ENCODE results near the gene SOWAHA.
A peak's percentile ranks its signal among the peaks of the same experiment; 100 is the strongest.

Gene SOWAHA

DNA sequence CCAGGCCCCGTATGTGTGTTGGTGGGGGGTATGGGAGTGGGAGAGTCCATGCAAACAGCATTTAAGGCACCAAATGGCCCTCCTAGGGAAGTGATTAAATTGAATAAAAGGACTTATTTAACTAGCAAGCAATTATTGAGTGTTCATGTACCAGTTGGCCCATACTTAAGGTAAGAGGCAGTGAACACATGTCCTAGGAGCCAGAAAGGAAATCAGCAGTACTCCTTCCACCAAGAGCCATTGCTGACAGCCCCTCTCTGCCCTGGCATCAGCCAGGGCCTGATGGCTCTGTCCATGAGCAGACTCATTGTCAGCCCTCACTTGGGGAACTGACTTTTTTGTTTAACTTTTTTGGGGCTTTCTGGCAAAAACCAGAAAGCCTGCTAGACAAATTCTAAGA is 27.8 kb downstream of the SOWAHA start:
- peak overlapping the region; percentile 98 for H3K27ac ChIP-seq
- TF ChIP-seq, protein P1, sequence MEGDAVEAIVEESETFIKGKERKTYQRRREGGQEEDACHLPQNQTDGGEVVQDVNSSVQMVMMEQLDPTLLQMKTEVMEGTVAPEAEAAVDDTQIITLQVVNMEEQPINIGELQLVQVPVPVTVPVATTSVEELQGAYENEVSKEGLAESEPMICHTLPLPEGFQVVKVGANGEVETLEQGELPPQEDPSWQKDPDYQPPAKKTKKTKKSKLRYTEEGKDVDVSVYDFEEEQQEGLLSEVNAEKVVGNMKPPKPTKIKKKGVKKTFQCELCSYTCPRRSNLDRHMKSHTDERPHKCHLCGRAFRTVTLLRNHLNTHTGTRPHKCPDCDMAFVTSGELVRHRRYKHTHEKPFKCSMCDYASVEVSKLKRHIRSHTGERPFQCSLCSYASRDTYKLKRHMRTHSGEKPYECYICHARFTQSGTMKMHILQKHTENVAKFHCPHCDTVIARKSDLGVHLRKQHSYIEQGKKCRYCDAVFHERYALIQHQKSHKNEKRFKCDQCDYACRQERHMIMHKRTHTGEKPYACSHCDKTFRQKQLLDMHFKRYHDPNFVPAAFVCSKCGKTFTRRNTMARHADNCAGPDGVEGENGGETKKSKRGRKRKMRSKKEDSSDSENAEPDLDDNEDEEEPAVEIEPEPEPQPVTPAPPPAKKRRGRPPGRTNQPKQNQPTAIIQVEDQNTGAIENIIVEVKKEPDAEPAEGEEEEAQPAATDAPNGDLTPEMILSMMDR (conservative IDR thresholded peaks at IDR 0.05): no peak

DNA sequence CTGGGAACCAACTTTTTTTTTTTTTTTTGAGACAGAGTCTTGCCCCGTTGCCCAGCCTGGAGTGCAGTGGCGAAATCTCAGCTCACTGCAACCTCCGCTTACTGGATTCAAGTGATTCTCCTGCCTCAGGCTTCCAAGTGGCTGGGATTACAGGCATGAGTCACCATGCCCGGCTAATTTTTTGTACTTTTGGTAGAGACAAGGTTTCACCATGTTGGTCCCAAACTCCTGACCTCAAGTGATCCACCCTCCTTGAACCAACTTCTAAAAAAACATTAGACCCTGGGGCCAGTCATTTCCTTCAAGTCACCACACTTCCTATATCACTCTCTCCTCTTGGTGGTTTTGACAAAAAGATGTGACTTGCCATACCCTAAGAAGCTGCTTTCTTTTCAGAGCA is 28.2 kb downstream of the SOWAHA start:
- H3K27ac ChIP-seq: peak overlapping the region; percentile 98
- TF ChIP-seq, protein P1 (conservative IDR thresholded peaks at IDR 0.05): no peak

DNA sequence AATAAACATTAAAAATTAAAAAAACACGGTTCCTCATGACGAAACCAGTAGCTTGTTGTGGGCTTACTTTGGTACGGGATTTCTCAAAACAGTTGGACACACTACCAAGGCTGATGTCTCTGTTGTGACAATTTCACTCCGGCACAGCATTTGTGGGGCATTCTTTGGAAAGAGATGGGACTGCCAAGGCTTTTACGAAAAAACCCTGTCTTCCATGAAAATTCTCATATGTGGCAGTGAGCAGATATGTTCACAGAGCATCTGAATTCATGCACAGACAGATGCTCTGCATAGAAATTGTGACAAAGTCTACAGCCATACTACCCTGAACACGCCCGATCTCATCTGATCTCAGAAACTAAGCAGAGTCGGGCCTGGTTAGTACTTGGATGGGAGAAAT is 35.2 kb downstream of the SOWAHA start:
- H3K27ac ChIP-seq: peak overlapping the region; percentile 57
- TF ChIP-seq, protein P1 (conservative IDR thresholded peaks at IDR 0.05): no peak

DNA sequence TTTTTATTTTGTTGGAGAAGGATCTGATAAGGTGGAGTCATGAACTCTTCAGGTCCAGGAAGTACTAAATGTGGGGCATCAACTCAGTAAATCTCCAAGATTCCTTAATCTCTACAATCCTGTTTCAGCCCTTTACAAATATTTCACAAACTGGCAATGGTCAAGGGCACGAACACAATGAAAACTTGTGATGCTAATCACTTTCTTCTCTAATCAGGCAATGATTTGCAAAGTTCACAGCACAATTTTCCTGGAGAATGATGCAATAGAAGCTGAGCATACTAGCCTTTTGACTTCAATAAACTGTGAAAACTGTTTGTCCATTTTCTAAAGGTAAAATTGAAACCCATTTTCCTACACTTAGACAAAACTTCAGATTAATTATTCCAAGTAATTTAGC is 36.2 kb downstream of the SOWAHA start:
- H3K27ac ChIP-seq: peak overlapping the region; percentile 57

DNA sequence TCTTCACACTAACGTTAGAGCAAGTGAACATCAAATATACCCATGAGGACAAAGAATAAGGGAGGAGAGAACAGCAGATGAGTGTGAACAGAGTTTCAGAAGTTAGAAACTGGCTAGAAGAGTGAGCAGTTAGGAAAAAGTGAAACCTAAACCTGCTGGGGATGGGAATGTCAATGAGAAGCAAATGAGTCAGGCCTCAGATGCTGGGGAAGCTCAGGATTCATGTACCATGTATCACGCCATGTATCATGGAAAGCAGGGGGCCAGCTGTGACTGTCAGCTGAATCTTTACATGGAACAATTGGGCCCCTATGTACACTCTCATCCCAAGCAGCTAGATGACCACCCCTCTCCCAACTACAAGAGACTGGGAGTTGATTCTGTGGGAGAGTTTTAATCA is 37.0 kb downstream of the SOWAHA start:
- peak overlapping the region; percentile 57 for H3K27ac ChIP-seq
- TF ChIP-seq, protein P1 (conservative IDR thresholded peaks at IDR 0.05): no peak

More for the DNA sequence above, 36.2 kb downstream of the SOWAHA start:
- TF ChIP-seq, protein P1 (conservative IDR thresholded peaks at IDR 0.05): no peak

DNA sequence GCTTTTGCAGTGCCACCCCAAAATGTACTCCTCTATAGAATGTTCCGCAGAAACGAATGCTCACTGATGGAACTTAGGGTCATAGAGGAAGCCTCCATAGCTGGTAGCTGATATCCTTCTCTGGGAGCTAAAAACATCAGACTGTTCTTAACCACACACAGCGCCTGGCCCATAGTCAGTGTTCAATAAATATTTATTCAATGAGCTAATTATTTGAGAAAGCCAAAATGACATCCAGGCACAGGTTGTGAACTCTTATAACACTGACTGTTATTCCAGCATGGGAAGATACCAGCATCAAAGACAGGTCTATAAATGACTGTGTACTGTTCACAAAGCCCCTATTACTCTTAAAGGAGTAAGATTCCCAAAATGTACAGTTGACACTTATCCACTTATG is 40.2 kb downstream of the SOWAHA start:
- TF ChIP-seq, protein P1 (conservative IDR thresholded peaks at IDR 0.05): no peak
- H3K27ac ChIP-seq: peak overlapping the region; percentile 75

DNA sequence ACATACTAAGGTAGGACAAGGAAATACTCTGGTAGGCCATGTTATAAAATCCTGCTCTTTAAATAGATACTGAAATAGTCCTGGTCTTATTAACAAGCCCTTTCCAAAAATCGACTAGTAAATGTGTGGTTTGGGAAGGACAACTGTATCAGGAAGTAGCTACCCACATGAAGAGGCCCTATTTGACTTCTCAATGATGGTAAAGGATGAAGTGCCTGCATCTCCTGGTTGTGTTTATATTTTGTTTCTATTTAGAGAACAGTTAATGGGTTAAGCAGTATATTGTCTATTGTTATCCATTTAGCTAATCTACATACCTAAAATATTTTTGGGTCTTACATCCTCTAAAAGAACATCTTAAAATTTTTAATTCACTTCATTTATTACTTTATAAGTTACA is 40.7 kb downstream of the SOWAHA start:
- peak overlapping the region; percentile 75 for H3K27ac ChIP-seq
- TF ChIP-seq, protein P1 (conservative IDR thresholded peaks at IDR 0.05): no peak

DNA sequence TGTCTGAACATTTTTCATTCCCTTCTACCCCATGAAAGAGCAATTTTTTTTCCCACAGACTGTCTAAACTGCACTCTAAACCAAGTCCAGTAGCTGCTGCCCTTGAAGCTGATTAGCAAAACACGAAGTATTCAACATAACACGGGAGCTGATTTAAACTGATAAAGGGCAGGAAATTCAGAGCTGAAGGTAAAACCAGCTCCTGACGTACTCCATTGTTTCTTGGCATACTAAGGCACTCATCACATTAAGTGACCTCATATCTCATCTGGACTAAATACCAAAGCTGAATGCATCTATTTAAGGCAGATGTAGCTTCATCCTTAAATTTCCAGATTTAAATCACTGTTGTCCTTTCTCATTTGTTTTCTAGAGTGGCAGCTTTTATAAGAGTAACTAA is 41.2 kb downstream of the SOWAHA start:
- TF ChIP-seq, protein P1 (conservative IDR thresholded peaks at IDR 0.05): no peak
- H3K27ac ChIP-seq: peak overlapping the region; percentile 75

DNA sequence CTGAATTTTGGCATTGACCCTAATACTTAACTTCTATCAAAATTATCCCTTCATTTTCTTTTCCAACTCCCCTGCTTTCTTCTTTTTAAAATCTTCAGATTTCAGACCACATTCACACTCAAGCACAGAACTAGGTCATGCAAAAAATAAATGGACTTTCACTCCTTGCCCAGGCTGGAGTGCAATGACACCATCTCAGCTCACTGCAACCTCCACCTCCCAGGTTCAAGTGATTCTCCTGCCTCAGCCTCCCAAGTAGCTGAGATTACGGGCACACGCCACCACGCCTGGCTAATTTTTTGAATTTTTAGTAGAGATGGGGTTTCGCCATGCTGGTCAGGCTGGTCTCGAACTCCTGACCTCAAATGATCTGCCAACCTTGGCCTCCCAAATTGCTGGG is 41.9 kb downstream of the SOWAHA start:
- H3K27ac ChIP-seq: peak overlapping the region; percentile 75

Measured in VCaP (cell line).